COR-L47 (cell line): ENCODE measurements around the gene MAIP1.
"Not testable (repeated sequence)": the region's sequence is repeated elsewhere in the genome, so short reads cannot be mapped to it uniquely, and the experiment has no call there.

Source experiments
- DNase-seq: peaks from one replicate; lab custom pipeline; 2025; lab: John Stamatoyannopoulos, UW

The MAIP1 gene, protein sequence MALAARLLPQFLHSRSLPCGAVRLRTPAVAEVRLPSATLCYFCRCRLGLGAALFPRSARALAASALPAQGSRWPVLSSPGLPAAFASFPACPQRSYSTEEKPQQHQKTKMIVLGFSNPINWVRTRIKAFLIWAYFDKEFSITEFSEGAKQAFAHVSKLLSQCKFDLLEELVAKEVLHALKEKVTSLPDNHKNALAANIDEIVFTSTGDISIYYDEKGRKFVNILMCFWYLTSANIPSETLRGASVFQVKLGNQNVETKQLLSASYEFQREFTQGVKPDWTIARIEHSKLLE

DNA sequence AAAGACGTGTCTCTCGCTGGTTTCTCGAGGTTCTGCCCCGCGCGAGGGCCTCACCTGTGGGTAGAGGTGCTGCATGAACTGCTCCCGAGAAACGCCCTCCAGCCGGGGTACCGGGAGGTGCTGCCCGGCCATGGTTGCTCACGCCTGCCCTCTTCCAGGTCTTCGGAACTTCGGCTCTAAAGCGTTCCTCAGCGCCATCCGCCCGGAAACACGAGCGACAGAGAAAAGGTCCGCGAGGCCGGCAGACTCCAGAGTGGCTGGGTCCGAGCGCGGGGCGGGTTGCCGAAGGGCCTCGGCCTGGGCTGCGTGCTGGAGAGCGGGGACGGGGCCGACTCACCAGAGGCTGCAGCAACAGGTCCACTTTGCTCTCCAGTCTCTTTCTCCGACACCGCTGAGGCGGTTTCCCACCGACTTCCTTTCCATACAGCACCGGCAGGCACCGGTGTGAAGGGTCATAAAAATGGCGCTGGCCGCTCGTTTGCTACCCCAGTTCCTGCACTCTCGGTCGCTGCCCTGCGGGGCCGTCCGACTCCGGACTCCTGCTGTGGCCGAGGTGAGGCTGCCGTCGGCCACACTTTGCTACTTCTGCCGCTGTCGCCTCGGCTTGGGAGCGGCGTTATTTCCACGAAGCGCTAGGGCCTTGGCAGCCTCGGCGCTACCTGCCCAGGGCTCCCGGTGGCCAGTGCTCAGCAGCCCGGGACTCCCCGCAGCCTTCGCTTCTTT is at the start of gene MAIP1, which contains the start of gene TYW5:
MAIP1 (plus strand) TSS at position 244 of the 723 bp plus-strand sequence; CDS start at position 461, 217 bp downstream.
TYW5 (minus strand) TSS at position 153 of the 723 bp plus-strand sequence; CDS start at position 132, 21 bp downstream.
- peak; percentile 86 for DNase-seq

DNA sequence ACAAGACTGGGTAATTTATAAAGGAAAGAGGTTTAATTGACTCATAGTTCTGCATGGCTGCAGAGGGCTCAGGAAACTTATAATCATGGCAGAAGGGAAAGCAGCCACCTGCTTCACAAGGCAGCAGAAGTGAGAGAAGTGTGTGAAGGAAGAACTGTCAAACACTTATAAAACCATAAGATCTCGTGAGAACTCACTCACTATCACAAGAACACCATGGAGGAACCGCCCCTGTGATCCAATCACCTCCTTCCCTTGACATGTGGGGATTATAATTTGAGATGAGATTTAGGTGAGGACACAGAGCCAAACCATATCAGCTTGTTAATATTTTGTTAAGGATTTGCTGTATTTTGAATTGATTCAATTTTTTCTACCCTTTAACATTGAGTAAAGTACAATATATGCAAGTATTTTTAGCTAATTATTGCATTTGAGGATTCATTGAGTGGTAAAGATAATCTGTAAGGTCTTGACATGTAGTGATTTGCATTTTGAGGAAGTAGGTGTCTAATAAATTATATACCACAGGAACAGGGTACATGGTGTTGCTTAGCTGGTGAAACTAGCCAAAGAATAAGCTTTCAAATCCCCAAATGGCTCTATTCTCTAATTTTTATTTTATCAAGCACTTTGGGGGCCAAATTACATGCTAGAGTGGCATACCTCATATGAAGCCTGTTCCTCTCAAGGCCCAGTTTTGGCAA is 48.2 kb upstream of the MAIP1 start:
- DNase-seq = no peak

DNA sequence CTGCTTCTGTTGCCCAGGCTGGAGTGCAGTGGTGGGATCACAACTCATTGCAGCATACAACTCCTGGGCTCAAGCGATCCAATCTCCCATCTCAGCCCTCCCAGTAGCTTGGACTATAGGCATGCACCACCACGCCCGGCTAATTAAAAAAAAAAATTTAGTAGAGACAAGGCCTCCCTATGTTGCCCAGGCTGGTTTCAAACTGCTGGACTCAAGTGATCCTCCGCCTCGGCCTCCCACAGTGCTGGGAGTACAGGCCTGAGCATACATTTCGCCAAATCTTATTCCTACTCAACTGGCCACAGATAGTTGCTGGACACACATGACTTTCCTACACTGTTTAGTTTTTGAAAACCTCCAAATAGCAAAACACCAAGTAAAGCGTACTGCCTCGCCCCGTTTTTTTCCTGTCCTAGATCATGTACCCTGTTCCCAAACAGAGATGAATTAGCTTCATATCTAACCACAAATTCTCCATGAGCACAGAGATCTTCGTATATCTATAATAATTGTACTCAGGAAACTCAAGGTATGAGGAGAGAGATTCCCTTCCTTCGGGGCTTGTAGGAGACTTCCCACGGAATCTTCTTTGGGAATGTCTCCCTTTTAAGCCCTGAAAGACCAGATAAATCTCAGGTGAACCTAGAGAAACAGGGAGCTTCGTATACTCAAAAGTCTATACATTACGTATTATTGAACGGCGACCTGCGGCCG is 44.9 kb upstream of the MAIP1 start:
- no peak for DNase-seq

- peak; percentile 96 for DNase-seq
Measured at GRCh38 chr2:199911052-199911876, 44.1 kb upstream of the MAIP1 start, which contains the start of gene C2orf69. Gene C2orf69 (plus strand): TSS chr2:199911293. CDS start chr2:199911439, 146 bp downstream.

- DNase-seq = peak; percentile 41
Measured at GRCh38 chr2:199911877-199912161, 43.6 kb upstream of the MAIP1 start.

GRCh38 chr2:199912553-199913114 is 42.7 kb upstream of the MAIP1 start:
- not testable (repeated sequence) for DNase-seq

- no peak for DNase-seq
Measured at GRCh38 chr2:199914372-199914958, 40.9 kb upstream of the MAIP1 start.

- no peak for DNase-seq
Measured at GRCh38 chr2:199916980-199917379, 38.4 kb upstream of the MAIP1 start.

GRCh38 chr2:199922856-199923255 is 32.5 kb upstream of the MAIP1 start:
- no peak for DNase-seq

DNA sequence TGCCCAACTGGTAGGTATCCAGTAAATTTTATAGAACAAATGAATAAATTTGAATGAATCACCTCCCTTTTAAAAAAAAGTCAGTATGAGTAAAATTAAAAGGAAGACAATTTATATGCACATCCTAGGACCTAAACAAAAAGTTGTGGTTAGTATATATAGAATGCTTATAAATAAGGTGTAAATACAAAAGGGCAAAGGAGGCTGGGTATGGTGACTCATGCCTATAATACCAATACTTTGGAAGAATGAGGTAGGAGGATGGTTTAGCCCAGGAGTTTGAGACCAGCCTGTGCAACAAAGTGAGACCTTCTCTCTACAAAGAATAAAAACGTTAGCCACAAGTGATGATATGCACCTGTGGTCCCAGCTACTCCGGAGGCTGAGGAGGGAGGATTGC is 31.5 kb upstream of the MAIP1 start:
- no peak for DNase-seq

DNA sequence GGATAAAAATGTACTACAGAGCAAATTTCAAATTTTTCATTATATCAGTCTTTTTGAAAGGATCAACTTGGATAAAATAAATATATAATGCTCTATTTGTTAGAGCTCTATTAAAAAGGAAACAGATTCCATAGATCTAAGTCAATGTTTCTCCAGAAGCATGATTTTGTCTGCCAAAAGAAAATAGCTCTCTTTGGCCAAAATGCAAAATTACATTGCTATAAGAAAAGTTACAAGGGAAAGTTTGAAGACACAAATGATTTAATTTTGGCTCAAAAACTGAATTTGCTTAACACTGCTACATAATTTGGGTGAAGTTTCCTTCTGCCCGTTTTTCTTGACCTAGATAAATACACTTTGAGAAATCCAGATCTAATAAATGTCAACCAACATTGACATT is 28.6 kb upstream of the MAIP1 start:
- no peak for DNase-seq

DNA sequence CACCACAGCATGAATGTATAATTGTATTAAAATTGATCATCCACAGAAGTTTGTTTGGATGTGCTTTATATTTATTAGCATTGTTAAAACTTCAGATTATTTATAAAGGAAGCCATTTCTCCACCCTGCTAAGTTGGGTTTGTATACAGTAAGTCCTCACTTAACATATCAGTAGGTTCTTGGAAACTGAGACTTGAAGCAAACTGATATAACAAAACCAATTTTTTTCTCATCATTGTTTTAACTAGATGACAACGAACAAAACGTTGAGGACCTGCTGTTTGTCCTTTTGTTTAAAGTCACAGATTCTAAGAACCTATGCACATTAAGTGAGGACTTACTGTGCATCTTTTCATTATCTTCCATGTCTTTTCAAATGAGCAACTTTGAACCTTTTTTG is 27.2 kb upstream of the MAIP1 start:
- no peak for DNase-seq

DNA sequence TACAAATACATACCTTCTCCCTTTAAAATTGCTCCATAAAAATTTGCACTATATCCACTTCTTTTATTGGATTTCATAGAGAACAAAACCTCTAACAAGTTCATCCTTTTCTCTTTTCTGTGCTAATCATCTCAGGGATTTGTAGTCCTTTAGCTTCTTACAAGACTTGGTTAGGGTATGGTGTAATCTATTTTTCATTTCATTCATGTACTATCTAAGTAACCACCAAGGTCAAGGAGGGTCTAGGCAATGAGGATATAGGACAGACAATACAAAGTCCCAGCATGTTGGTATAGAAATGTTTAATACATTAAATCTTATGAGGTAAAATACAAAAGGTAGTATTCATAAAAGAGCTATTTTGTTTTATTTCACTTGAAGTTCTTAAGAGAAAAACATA is 26.8 kb upstream of the MAIP1 start:
- DNase-seq = no peak

GRCh38 chr2:199929262-199929661 is 26.1 kb upstream of the MAIP1 start:
- no peak for DNase-seq

GRCh38 chr2:199932312-199932855 is 23.0 kb upstream of the MAIP1 start:
- no peak for DNase-seq

GRCh38 chr2:199933466-199933865 is 21.9 kb upstream of the MAIP1 start:
- no peak for DNase-seq

GRCh38 chr2:199936554-199936953 is 18.8 kb upstream of the MAIP1 start:
- no peak for DNase-seq

DNA sequence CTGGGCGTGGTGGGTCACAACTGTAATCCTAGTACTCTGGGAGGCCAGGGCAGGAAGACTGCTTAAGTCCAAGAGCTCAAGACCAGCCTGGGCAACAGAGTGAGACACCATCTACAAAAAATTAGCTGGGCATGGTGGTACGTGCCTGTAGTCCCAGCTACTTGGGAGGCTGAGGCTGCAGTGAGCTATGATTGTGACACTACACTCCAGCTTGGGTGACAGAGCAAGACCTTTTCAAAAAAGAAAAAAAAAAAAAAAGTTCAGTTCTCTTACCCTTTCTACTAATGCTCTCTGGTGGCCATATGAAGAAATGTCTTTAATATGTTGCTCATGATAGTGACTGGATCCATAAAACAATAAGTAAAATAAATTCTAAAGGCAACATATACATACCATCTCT is 15.0 kb upstream of the MAIP1 start:
- DNase-seq = no peak

- no peak for DNase-seq
Measured at GRCh38 chr2:199943373-199943772, 12.0 kb upstream of the MAIP1 start.

DNA sequence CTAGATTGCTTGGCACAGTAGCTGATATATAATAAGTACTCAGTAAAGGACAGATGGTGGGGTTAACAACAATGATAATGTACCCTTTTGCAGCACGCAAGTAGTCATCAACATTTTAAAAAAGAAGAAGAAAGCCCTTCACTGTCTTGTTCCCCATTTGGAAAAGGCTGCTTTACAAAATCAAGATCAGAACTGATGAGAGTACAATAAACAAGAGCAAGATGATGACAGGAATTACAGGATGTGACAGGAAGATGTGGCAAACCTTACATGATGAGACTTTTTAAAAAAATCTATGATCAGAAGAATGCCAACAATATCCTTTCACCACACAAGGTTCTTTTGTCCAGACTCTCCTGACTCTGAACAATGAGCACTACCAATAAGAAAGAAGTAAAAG is 9.2 kb upstream of the MAIP1 start:
- DNase-seq = no peak
